Measurements from ENCODE around the gene AP3S2. TPM values are rescaled to one million over a fixed set of nuclear protein-coding genes. Genes with fewer than 3 reads are reported as not detected.

AP3S2 gene
- total RNA-seq, 6 experiments from 2014 or later = 30.9 to 37.9 (median 33.4) TPM

GRCh38 chr15:89883518-89883917 lies 10.3 kb downstream of the AP3S2 start:
- Mint-ChIP-seq H3K4me3 (no peak overlapping the region), H3K27me3 (ENCODE audit: insufficient read depth) (no peaks in the 10 kb centered on the region), H3K36me3 (ENCODE audit: low read depth) (peaks cover 13% of the 10 kb centered on the region; the same call in 1 of the 2 replicates), H3K9me3 (no peaks in the 10 kb centered on the region), H3K4me1 (ENCODE audit: low read depth) (peaks cover 7% of the 10 kb centered on the region), H3K27ac (no peak overlapping the region)
- DNase-seq = no peak
- no peak for TF ChIP-seq CTCF (IDR thresholded peaks at IDR 0.05)

GRCh38 chr15:89880727-89881126 lies 13.1 kb downstream of the AP3S2 start:
- Mint-ChIP-seq H3K4me3 (no peak overlapping the region), H3K9me3 (no peaks in the 10 kb centered on the region), H3K4me1 (ENCODE audit: low read depth) (no peaks in the 10 kb centered on the region), H3K36me3 (ENCODE audit: low read depth) (peaks cover 9% of the 10 kb centered on the region; the same call in 1 of the 2 replicates), H3K27me3 (ENCODE audit: insufficient read depth) (no peaks in the 10 kb centered on the region), H3K27ac (no peak overlapping the region)
- TF ChIP-seq CTCF (IDR thresholded peaks at IDR 0.05) = no peak
- DNase-seq = no peak

GRCh38 chr15:89878323-89878722 lies 15.5 kb downstream of the AP3S2 start:
- no peak for DNase-seq
- no peak overlapping the region for H3K27ac Mint-ChIP-seq
- no peaks in the 10 kb centered on the region for H3K9me3 Mint-ChIP-seq
- no peak overlapping the region for H3K4me3 Mint-ChIP-seq
- peaks cover 7% of the 10 kb centered on the region; the same call in 1 of the 2 replicates for H3K4me1 Mint-ChIP-seq (ENCODE audit: low read depth)
- no peaks in the 10 kb centered on the region for H3K27me3 Mint-ChIP-seq (ENCODE audit: insufficient read depth)
- TF ChIP-seq CTCF (IDR thresholded peaks at IDR 0.05) = no peak
- H3K36me3 Mint-ChIP-seq (ENCODE audit: low read depth) = peaks cover 4% of the 10 kb centered on the region; the same call in 1 of the 2 replicates

- no peak for TF ChIP-seq CTCF (IDR thresholded peaks at IDR 0.05)
- DNase-seq = no peak
- Mint-ChIP-seq H3K27me3 (ENCODE audit: insufficient read depth) (no peaks in the 10 kb centered on the region), H3K36me3 (ENCODE audit: low read depth) (no peaks in the 10 kb centered on the region), H3K27ac (no peak overlapping the region), H3K9me3 (no peaks in the 10 kb centered on the region), H3K4me1 (ENCODE audit: low read depth) (peaks cover 7% of the 10 kb centered on the region; the same call in 1 of the 2 replicates), H3K4me3 (no peak overlapping the region)
Measured at GRCh38 chr15:89877083-89877425, 16.7 kb downstream of the AP3S2 start.

- no peak for TF ChIP-seq CTCF (IDR thresholded peaks at IDR 0.05)
- no peaks in the 10 kb centered on the region for H3K9me3 Mint-ChIP-seq
- no peak overlapping the region for H3K4me3 Mint-ChIP-seq
- DNase-seq = no peak
- no peaks in the 10 kb centered on the region for H3K27me3 Mint-ChIP-seq (ENCODE audit: insufficient read depth)
- H3K36me3 Mint-ChIP-seq (ENCODE audit: low read depth) = 0 out of 2 replicates have a peak, but pooled peaks cover under 1% of the 10 kb centered on the region
- H3K27ac Mint-ChIP-seq = no peak overlapping the region; the same call in 1 of the 2 replicates
- H3K4me1 Mint-ChIP-seq (ENCODE audit: low read depth) = peaks cover 7% of the 10 kb centered on the region; the same call in 1 of the 2 replicates
Measured at GRCh38 chr15:89876396-89877082, 17.3 kb downstream of the AP3S2 start.

Measured in HFFc6 (cell line).